Sigmoid colon (tissue), 7 donors: Measurements from ENCODE around the gene ARHGAP25. TPM values are rescaled to one million over a fixed set of nuclear protein-coding genes. Genes with fewer than 3 reads are reported as not detected.

Experiments
- DNase-seq: peaks from one replicate; pipeline ENCODE4 v3.0.0-alpha.2; 2019
- H3K27ac ChIP-seq, 4 donors: fragments of 200-600 bp; sonication (generic); one replicate each; pipeline ENCODE4 v1.5.1; 2016 to 2019; ENCODE audit warnings: mild to moderate bottlenecking in 1 of 4
- H3K27me3 ChIP-seq, 3 donors: fragments of 200-600 bp; sonication (generic); one replicate each; pipeline ENCODE4 v1.5.1; 2019; ENCODE audit warnings: mild to moderate bottlenecking in 1 of 3
- H3K36me3 ChIP-seq, 4 donors: fragments of 200-600 bp; sonication (generic); one replicate each; pipeline ENCODE4 v1.5.1; 2016 to 2019
- H3K4me1 ChIP-seq, 4 donors: fragments of 200-600 bp; sonication (generic); one replicate each; pipeline ENCODE4 v1.5.1; 2017 to 2019
- H3K4me3 ChIP-seq, 4 donors: fragments of 200-600 bp; sonication (generic); one replicate each; pipeline ENCODE4 v1.5.1; 2017 to 2019; ENCODE audit warnings: mild to moderate bottlenecking in 2 of 4, moderate library complexity in 1 of 4
- H3K9me3 ChIP-seq, 4 donors: fragments of 200-600 bp in 3 of 4; sonication (generic) in 3 of 4; one replicate each; pipeline versions ENCODE4 v1.5.1 to v1.6.1; 2013 to 2019
- EP300 ChIP-seq, 4 donors: sonication (generic); formaldehyde crosslinking; IDR thresholded peaks; one replicate each; pipeline ENCODE4 v1.6.1; 2017; ENCODE audit warnings: antibody characterized with exemption in 4 of 4
- POLR2A ChIP-seq, 2 donors: fragments of 450-650 bp; IDR thresholded peaks; one replicate each; pipeline ENCODE4 v1.6.1; 2016; ENCODE audit warnings: antibody characterized with exemption in 2 of 2, mild to moderate bottlenecking in 2 of 2, moderate library complexity in 2 of 2
- POLR2AphosphoS5 ChIP-seq, 4 donors: sonication (generic); formaldehyde crosslinking; IDR thresholded peaks; one replicate each; pipeline ENCODE4 v1.6.1; 2017; ENCODE audit warnings: antibody characterized with exemption in 4 of 4
- WGBS, 2 donors: extraction: QIAGEN DNeasy Blood & Tissue Kit; methylation state at CpG; one replicate each; pipeline ENCODE4 v1.1.7; 2013; 5-methylcytosine and 5-hydroxymethylcytosine counted together
- intact Hi-C: fragments of 100-400 bp; cut with DNase I; formaldehyde crosslinking; loops from one replicate; pipeline ENCODE4 v1.15.1; 2023
- polyA plus RNA-seq, 3 donors: library from polyadenylated mRNA; stranded (reverse); fragments of 200-250 nt; gene quantifications; one replicate each; pipeline ENCODE4 v1.2.3, GENCODE V29; 2013
- total RNA-seq, 4 donors: library from RNA; depleted of rRNA; stranded (reverse); fragments of >200 nt; gene quantifications; one replicate each; pipeline ENCODE4 v1.1.0, GENCODE V29; 2016
- TF ChIP-seq, protein P1 (sequence below), 4 experiments: fragments of 450-650 bp in 3 of 4; fragments of 200-600 bp in 1 of 4; IDR thresholded peaks; one replicate each; pipeline ENCODE4 v1.5.1; 2016 to 2019; ENCODE audit warnings: antibody characterized with exemption in 4 of 4, mild to moderate bottlenecking in 3 of 4, moderate library complexity in 2 of 4
- donor health status: healthy with polysubstance abuse.
- donor health status: Bipolar disorder and iron deficiency.
- donor health status: healthy.

ARHGAP25 gene
- total and polyA plus RNA-seq, 7 donors = 2.6 to 18.1 (median 5.8) TPM

DNA sequence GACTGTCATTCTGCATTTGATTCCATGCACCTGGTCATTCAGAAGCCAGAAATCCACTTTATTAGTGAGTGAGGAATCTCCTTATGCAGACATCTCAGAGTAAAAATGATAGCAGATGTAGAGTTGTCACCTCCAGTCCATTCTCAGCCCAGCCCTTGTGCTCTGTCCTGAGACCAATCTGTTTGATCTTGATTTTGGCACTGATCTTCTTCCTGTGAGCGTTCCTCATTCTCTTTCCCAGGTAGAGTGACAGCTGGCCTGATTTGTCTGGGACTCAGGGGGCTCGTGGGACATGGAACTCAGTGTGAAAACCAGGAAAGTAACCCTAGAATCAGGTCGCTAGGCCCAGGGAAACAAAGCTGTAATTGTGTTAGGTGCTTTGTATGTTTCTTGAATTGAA is 8.9 kb downstream of the ARHGAP25 start:
- Histone ChIP-seq H3K9me3 (no peaks in the 10 kb centered on the region), H3K27ac (no peak overlapping the region), H3K27me3 (no peaks in the 10 kb centered on the region), H3K4me3 (no peak overlapping the region), H3K4me1 (no peaks in the 10 kb centered on the region), H3K36me3 (no peaks in the 10 kb centered on the region)
- TF ChIP-seq EP300 (IDR thresholded peaks at IDR 0.05) = no peak
- TF ChIP-seq, protein P1, sequence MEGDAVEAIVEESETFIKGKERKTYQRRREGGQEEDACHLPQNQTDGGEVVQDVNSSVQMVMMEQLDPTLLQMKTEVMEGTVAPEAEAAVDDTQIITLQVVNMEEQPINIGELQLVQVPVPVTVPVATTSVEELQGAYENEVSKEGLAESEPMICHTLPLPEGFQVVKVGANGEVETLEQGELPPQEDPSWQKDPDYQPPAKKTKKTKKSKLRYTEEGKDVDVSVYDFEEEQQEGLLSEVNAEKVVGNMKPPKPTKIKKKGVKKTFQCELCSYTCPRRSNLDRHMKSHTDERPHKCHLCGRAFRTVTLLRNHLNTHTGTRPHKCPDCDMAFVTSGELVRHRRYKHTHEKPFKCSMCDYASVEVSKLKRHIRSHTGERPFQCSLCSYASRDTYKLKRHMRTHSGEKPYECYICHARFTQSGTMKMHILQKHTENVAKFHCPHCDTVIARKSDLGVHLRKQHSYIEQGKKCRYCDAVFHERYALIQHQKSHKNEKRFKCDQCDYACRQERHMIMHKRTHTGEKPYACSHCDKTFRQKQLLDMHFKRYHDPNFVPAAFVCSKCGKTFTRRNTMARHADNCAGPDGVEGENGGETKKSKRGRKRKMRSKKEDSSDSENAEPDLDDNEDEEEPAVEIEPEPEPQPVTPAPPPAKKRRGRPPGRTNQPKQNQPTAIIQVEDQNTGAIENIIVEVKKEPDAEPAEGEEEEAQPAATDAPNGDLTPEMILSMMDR (IDR thresholded peaks at IDR 0.05) = no peak
- TF ChIP-seq POLR2A (IDR thresholded peaks at IDR 0.05) = no peak
- TF ChIP-seq POLR2AphosphoS5 (IDR thresholded peaks at IDR 0.05) = no peak
- intact Hi-C loops = no loop called here
- WGBS, 2 donors = 80 to 82% methylated on average over 3 of the region's 3 CpGs
- DNase-seq = no peak

DNA sequence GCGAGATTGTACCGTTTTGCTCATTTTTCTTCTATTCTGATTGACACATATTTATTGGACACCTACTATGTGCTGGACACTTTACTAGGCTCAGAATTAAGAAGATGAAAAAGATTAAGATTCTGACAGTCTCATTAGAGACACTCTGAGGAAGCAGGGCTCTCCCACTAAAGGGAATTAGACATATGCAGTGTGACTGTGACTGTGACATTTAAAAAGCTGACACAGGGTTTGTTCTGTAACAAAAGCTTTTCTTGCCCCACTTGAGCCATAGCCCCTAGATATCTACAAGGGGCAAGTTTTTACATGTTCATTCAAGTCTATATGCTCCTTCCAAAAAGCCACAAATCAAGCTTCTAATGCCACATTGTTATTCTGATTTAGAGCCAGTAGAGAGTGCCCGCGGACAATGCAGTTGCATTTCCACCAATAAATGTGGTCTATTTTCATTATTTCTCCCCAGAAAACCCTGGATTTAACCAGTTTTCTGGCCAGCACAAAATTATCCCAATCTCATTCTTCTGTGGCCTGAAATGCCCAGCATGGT is 9.8 kb downstream of the ARHGAP25 start:
- H3K4me3 ChIP-seq = no peak overlapping the region
- intact Hi-C loops = no loop called here

DNA sequence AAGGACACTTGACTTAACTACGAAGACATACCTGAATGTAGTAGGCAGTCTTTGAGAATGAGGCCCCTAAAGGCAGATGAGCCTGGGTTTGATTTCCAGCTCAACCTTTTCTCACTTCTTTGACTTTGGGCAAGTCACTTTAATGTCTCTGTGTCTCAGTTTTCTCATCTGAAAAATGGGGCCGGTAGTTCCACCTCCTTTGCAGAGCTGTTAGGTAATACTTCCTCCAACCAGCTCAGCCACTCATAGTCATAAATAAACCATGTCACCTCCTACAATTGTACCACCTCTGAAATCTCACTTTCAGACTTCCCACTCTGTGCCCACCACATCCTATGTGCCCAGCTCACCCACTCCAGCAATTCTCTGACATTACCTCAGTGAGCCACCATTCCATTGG is 10.4 kb downstream of the ARHGAP25 start:
- H3K9me3 ChIP-seq = no peaks in the 10 kb centered on the region
- H3K36me3 ChIP-seq = no peaks in the 10 kb centered on the region
- no peak for DNase-seq
- H3K4me3 ChIP-seq = no peak overlapping the region
- TF ChIP-seq POLR2A (IDR thresholded peaks at IDR 0.05) = no peak
- TF ChIP-seq EP300 (IDR thresholded peaks at IDR 0.05) = no peak
- TF ChIP-seq, protein P1 (IDR thresholded peaks at IDR 0.05) = no peak
- intact Hi-C loops = no loop called here
- H3K4me1 ChIP-seq = no peaks in the 10 kb centered on the region
- H3K27ac ChIP-seq = no peak overlapping the region
- 78 to 88% methylated on average over 2 of the region's 2 CpGs for WGBS, 2 donors
- H3K27me3 ChIP-seq = no peaks in the 10 kb centered on the region

More for the DNA sequence above, 9.8 kb downstream of the ARHGAP25 start:
- H3K27ac ChIP-seq = peak overlapping the region in 1 of 4 donors; percentile 1
- H3K4me1 ChIP-seq = no peaks in the 10 kb centered on the region
- H3K9me3 ChIP-seq = no peaks in the 10 kb centered on the region
- TF ChIP-seq, protein P1 (IDR thresholded peaks at IDR 0.05) = no peak
- TF ChIP-seq EP300 (IDR thresholded peaks at IDR 0.05) (no peak), POLR2A (IDR thresholded peaks at IDR 0.05) (no peak), POLR2AphosphoS5 (IDR thresholded peaks at IDR 0.05) (no peak)
- no peaks in the 10 kb centered on the region for H3K27me3 ChIP-seq
- DNase-seq = peak; percentile 4
- WGBS, 2 donors = 86 to 89% methylated on average over 4 of the region's 4 CpGs
- H3K36me3 ChIP-seq = no peaks in the 10 kb centered on the region

DNA sequence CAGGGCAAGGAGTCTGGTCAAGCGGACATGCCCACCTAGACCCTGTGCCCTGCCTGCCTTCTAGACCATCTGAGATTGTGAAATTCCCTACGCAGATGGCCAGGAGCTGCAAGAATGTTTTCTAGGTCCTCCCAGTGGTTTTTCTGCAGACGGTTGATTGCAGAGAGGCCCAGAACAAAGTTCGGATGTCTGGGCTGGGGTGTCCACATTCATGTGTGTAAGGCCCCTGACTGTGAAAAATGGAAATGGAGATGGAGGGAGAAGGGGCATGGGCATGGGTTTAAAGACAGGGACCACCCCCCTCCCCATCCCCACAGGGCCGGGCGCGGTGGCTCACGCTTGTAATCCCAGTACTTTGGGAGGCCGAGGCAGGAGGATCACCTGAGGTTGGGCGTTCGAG is 11.8 kb downstream of the ARHGAP25 start:
- 94 to 95% methylated on average over 11 of the region's 11 CpGs for WGBS, 2 donors
- no peak overlapping the region for H3K4me3 ChIP-seq
- TF ChIP-seq EP300 (IDR thresholded peaks at IDR 0.05) (no peak), POLR2AphosphoS5 (IDR thresholded peaks at IDR 0.05) (no peak), POLR2A (IDR thresholded peaks at IDR 0.05) (no peak)
- no peak overlapping the region for H3K27ac ChIP-seq
- H3K9me3 ChIP-seq = no peaks in the 10 kb centered on the region
- DNase-seq = peak; percentile 17
- intact Hi-C loops = no loop called here
- no peaks in the 10 kb centered on the region for H3K36me3 ChIP-seq
- H3K27me3 ChIP-seq = no peaks in the 10 kb centered on the region
- no peaks in the 10 kb centered on the region for H3K4me1 ChIP-seq

DNA sequence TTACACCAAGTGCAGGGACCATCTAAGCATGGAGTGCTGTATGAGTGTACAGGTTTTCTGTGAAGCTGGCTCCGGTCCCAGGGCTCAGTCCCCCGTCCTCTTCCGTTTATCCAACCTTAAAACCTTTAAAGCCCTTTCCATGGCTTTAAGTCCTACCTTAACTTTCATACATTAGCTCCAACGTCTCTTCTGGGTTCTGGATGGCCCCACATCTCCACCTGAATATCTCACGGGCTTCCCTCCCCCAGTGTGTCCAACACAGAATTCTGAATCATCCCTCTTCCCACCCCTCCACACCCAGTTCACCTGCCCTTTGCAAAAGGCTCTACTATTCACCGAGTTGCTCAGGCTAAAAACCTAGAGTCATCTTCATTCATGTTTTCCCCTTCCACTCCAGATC is 12.8 kb downstream of the ARHGAP25 start:
- no peaks in the 10 kb centered on the region for H3K36me3 ChIP-seq
- TF ChIP-seq, protein P1 (IDR thresholded peaks at IDR 0.05) = no peak
- no peak for TF ChIP-seq EP300 (IDR thresholded peaks at IDR 0.05)
- no peak for TF ChIP-seq POLR2A (IDR thresholded peaks at IDR 0.05)
- no peak for TF ChIP-seq POLR2AphosphoS5 (IDR thresholded peaks at IDR 0.05)
- no peaks in the 10 kb centered on the region for H3K27me3 ChIP-seq
- H3K4me1 ChIP-seq = peaks cover 0 to 3% (median 0%) of the 10 kb centered on the region in 4 donors
- 88 to 92% methylated on average over 6 of the region's 6 CpGs for WGBS, 2 donors
- H3K27ac ChIP-seq = no peak overlapping the region
- intact Hi-C loops = no loop called here
- no peak overlapping the region for H3K4me3 ChIP-seq
- no peaks in the 10 kb centered on the region for H3K9me3 ChIP-seq
- peak; percentile 29 for DNase-seq
